Suprapubic skin (tissue), 3 donors: ENCODE results near the gene BPNT1.
"Not testable (repeated sequence)": the region's sequence is repeated elsewhere in the genome, so short reads cannot be mapped to it uniquely, and the experiment has no call there.

Experiments used
- CTCF ChIP-seq, 2 donors: fragments of 200-600 bp in 1 of 2; fragments of 450-650 bp in 1 of 2; sonication (generic) in 1 of 2; IDR thresholded peaks; one replicate each; pipeline ENCODE4 v1.5.1; 2016 to 2019; ENCODE audit warnings: antibody characterized with exemption in 2 of 2, mild to moderate bottlenecking in 1 of 2, moderate library complexity in 1 of 2
- POLR2AphosphoS5 ChIP-seq, 3 donors: sonication (generic); formaldehyde crosslinking; IDR thresholded peaks; one replicate each; pipeline ENCODE4 v1.6.1; 2017; ENCODE audit warnings: antibody characterized with exemption in 3 of 3

- TF ChIP-seq POLR2AphosphoS5, CTCF (IDR thresholded peaks at IDR 0.05): not testable (repeated sequence)
Observed at GRCh38 chr1:220110473-220110872, 20.9 kb upstream of the BPNT1 start.
